ENCODE data around the gene PDK2. TPM values are rescaled to one million over a fixed set of nuclear protein-coding genes. Genes with fewer than 3 reads are reported as not detected.

Gene PDK2
- total RNA-seq, 2 experiments from 2014 or later: 9.8 to 16.2 TPM

GRCh38 chr17:50130559-50131305, 35.6 kb downstream of the PDK2 start:
- DNase-seq (peak; percentile 47), ATAC-seq (peak; percentile 30)
- Mint-ChIP-seq H3K27ac (peak overlapping the region; percentile 19), H3K36me3 (ENCODE audit: low read depth) (peaks cover 7% of the 10 kb centered on the region), H3K27me3 (peaks cover 13% of the 10 kb centered on the region), H3K4me3 (peak overlapping the region; percentile 53), H3K9me3 (ENCODE audit: low read depth) (no peaks in the 10 kb centered on the region), H3K4me1 (peaks cover 28% of the 10 kb centered on the region)
- ChIA-PET CTCF (interaction anchor here (0.6 to 2.4 kb wide), 10 partner anchors 8 to 141 kb away, joined by 3 to 8 read pairs (median 3); no protein-coding TSS in a partner anchor), POLR2A (no interaction called here)
- intact Hi-C loops (cut with DNase I, micrococcal nuclease): loop anchor here in 1 of 2 experiments (2.0 kb wide), 1 partner anchor 36 kb away; the partner anchor contains the start of gene PDK2

- ChIA-PET CTCF (interaction anchor here (0.5 to 1.2 kb wide), 4 partner anchors 9 to 1377 kb away, joined by 3 to 4 read pairs (median 3); no protein-coding TSS in a partner anchor), POLR2A (interaction anchor here (0.7 kb wide), 1 partner anchor 38 kb away, joined by 4 read pairs; no protein-coding TSS in a partner anchor)
- peaks cover 18% of the 10 kb centered on the region for H3K36me3 Mint-ChIP-seq (ENCODE audit: low read depth)
- ATAC-seq: no peak
- intact Hi-C loops (cut with DNase I, micrococcal nuclease): no loop called here
- no peak overlapping the region for H3K4me3 Mint-ChIP-seq
- H3K9me3 Mint-ChIP-seq (ENCODE audit: low read depth): no peaks in the 10 kb centered on the region
- no peak for DNase-seq
- peak overlapping the region; percentile 6 for H3K27ac Mint-ChIP-seq
- peaks cover 28% of the 10 kb centered on the region for H3K4me1 Mint-ChIP-seq
- H3K27me3 Mint-ChIP-seq: peaks cover 13% of the 10 kb centered on the region
These were observed 37.1 kb downstream of the PDK2 start for GRCh38 chr17:50132104-50132794.

- Mint-ChIP-seq H3K9me3 (ENCODE audit: low read depth) (no peaks in the 10 kb centered on the region), H3K4me1 (peaks cover 28% of the 10 kb centered on the region), H3K4me3 (no peak overlapping the region), H3K36me3 (ENCODE audit: low read depth) (peaks cover 27% of the 10 kb centered on the region), H3K27me3 (peaks cover 13% of the 10 kb centered on the region), H3K27ac (no peak overlapping the region)
- ChIA-PET CTCF (interaction anchor here (0.7 kb wide), 1 partner anchor 42 kb away, joined by 3 read pairs; no protein-coding TSS in a partner anchor), POLR2A (interaction anchor here (0.7 kb wide), 1 partner anchor 39 kb away, joined by 4 read pairs; no protein-coding TSS in a partner anchor)
- intact Hi-C loops (cut with DNase I, micrococcal nuclease): no loop called here
- no peak for ATAC-seq
- no peak for DNase-seq
These were observed 38.0 kb downstream of the PDK2 start for GRCh38 chr17:50133028-50133768.

GRCh38 chr17:50133769-50134099, 38.6 kb downstream of the PDK2 start:
- Mint-ChIP-seq H3K36me3 (ENCODE audit: low read depth) (peaks cover 33% of the 10 kb centered on the region), H3K4me1 (peaks cover 25% of the 10 kb centered on the region), H3K4me3 (no peak overlapping the region), H3K27ac (no peak overlapping the region), H3K9me3 (ENCODE audit: low read depth) (no peaks in the 10 kb centered on the region), H3K27me3 (peaks cover 8% of the 10 kb centered on the region)
- intact Hi-C loops (cut with DNase I, micrococcal nuclease): no loop called here
- ATAC-seq (no peak), DNase-seq (no peak)
- ChIA-PET POLR2A (no interaction called here), CTCF (no interaction called here)

- peaks cover 6% of the 10 kb centered on the region for H3K27me3 Mint-ChIP-seq
- no peaks in the 10 kb centered on the region for H3K9me3 Mint-ChIP-seq (ENCODE audit: low read depth)
- no peak for DNase-seq
- ATAC-seq: no peak
- ChIA-PET POLR2A (no interaction called here), CTCF (no interaction called here)
- H3K4me1 Mint-ChIP-seq: peaks cover 21% of the 10 kb centered on the region
- no peak overlapping the region for H3K4me3 Mint-ChIP-seq
- intact Hi-C loops (cut with DNase I, micrococcal nuclease): no loop called here
- no peak overlapping the region for H3K27ac Mint-ChIP-seq
- H3K36me3 Mint-ChIP-seq (ENCODE audit: low read depth): peaks cover 39% of the 10 kb centered on the region
These were observed 39.3 kb downstream of the PDK2 start for GRCh38 chr17:50134206-50135110.

GRCh38 chr17:50135316-50136095, 40.4 kb downstream of the PDK2 start:
- Mint-ChIP-seq H3K27ac (no peak overlapping the region), H3K9me3 (ENCODE audit: low read depth) (no peaks in the 10 kb centered on the region), H3K4me1 (peaks cover 26% of the 10 kb centered on the region), H3K4me3 (no peak overlapping the region), H3K36me3 (ENCODE audit: low read depth) (peaks cover 49% of the 10 kb centered on the region), H3K27me3 (peaks cover 4% of the 10 kb centered on the region)
- DNase-seq (no peak), ATAC-seq (no peak)
- intact Hi-C loops (cut with DNase I, micrococcal nuclease): no loop called here
- ChIA-PET CTCF (interaction anchor here (1.0 to 1.7 kb wide), 2 partner anchors 10 to 26 kb away, joined by 3 to 6 read pairs; no protein-coding TSS in a partner anchor), POLR2A (interaction anchor here (0.6 kb wide), 1 partner anchor 19 kb away, joined by 3 read pairs; no protein-coding TSS in a partner anchor)

GRCh38 chr17:50136096-50136687, 41.0 kb downstream of the PDK2 start:
- no peak for DNase-seq
- Mint-ChIP-seq H3K4me3 (no peak overlapping the region), H3K4me1 (peaks cover 26% of the 10 kb centered on the region), H3K27ac (no peak overlapping the region), H3K27me3 (no peaks in the 10 kb centered on the region), H3K36me3 (ENCODE audit: low read depth) (peaks cover 55% of the 10 kb centered on the region), H3K9me3 (ENCODE audit: low read depth) (no peaks in the 10 kb centered on the region)
- ChIA-PET POLR2A (interaction anchor here (0.6 kb wide), 2 partner anchors 18 to 42 kb away, joined by 3 read pairs; no protein-coding TSS in a partner anchor), CTCF (interaction anchor here (0.9 to 1.7 kb wide), 4 partner anchors 10 to 42 kb away, joined by 3 to 6 read pairs (median 4); no protein-coding TSS in a partner anchor)
- intact Hi-C loops (cut with DNase I, micrococcal nuclease): no loop called here
- no peak for ATAC-seq

GRCh38 chr17:50137042-50137441, 41.9 kb downstream of the PDK2 start:
- ChIA-PET POLR2A (interaction anchor here (0.6 kb wide), 1 partner anchor 43 kb away, joined by 3 read pairs; no protein-coding TSS in a partner anchor), CTCF (interaction anchor here (0.6 to 1.0 kb wide), 3 partner anchors 23 to 225 kb away, joined by 3 to 4 read pairs (median 3); no protein-coding TSS in a partner anchor)
- DNase-seq: no peak
- Mint-ChIP-seq H3K27me3 (no peaks in the 10 kb centered on the region), H3K27ac (no peak overlapping the region), H3K4me3 (no peak overlapping the region), H3K9me3 (ENCODE audit: low read depth) (no peaks in the 10 kb centered on the region), H3K36me3 (ENCODE audit: low read depth) (peaks cover 64% of the 10 kb centered on the region), H3K4me1 (peaks cover 28% of the 10 kb centered on the region)
- intact Hi-C loops (cut with DNase I, micrococcal nuclease): no loop called here
- ATAC-seq: no peak

- ChIA-PET POLR2A (interaction anchor here (0.9 kb wide), 1 partner anchor 9 kb away, joined by 3 read pairs; no protein-coding TSS in a partner anchor), CTCF (interaction anchor here (0.5 to 3.3 kb wide), 19 partner anchors 9 to 242 kb away, joined by 3 to 22 read pairs (median 4); partner anchors contain the start of genes COL1A1 and SAMD14)
- Mint-ChIP-seq H3K4me1 (peaks cover 45% of the 10 kb centered on the region), H3K27me3 (no peaks in the 10 kb centered on the region), H3K4me3 (no peak overlapping the region), H3K27ac (no peak overlapping the region), H3K36me3 (ENCODE audit: low read depth) (peaks cover 80% of the 10 kb centered on the region), H3K9me3 (ENCODE audit: low read depth) (no peaks in the 10 kb centered on the region)
- no peak for DNase-seq
- ATAC-seq: no peak
- intact Hi-C loops (cut with DNase I, micrococcal nuclease): no loop called here
These were observed 44.1 kb downstream of the PDK2 start for GRCh38 chr17:50139185-50139783.
